SU-DHL-6 (cell line): ENCODE results near the gene KCTD4.

Experiments used
- CTCF ChIP-seq: fragments of 200-600 bp; sonication (generic); IDR thresholded peaks from one replicate; pipeline ENCODE4 v1.5.1; 2017; ENCODE audit warnings: antibody characterized with exemption, mild to moderate bottlenecking, low read length, moderate library complexity; ENCODE audit not compliant: insufficient read depth, poor library complexity, severe bottlenecking
- EZH2phosphoT487 ChIP-seq: fragments of 200-600 bp; sonication (generic), shearing (Covaris generic); conservative IDR thresholded peaks from 2 replicates; pipeline ENCODE4 v1.6.1; 2018; ENCODE audit warnings: mild to moderate bottlenecking, antibody characterized with exemption, low read length, moderate library complexity, mixed read lengths

GRCh38 chr13:45242524-45242923 lies 41.7 kb upstream of the KCTD4 start:
- TF ChIP-seq CTCF: no peak
- TF ChIP-seq EZH2phosphoT487: no peak
